Limb (tissue), 2 donors: ENCODE results near the gene MMRN2.

Source experiments
- DNase-seq, 2 donors: peaks; one replicate each; pipeline ENCODE4 v3.0.0-alpha.2; 2016; ENCODE audit errors: extremely low spot score in 2 of 2

MMRN2 gene

DNA sequence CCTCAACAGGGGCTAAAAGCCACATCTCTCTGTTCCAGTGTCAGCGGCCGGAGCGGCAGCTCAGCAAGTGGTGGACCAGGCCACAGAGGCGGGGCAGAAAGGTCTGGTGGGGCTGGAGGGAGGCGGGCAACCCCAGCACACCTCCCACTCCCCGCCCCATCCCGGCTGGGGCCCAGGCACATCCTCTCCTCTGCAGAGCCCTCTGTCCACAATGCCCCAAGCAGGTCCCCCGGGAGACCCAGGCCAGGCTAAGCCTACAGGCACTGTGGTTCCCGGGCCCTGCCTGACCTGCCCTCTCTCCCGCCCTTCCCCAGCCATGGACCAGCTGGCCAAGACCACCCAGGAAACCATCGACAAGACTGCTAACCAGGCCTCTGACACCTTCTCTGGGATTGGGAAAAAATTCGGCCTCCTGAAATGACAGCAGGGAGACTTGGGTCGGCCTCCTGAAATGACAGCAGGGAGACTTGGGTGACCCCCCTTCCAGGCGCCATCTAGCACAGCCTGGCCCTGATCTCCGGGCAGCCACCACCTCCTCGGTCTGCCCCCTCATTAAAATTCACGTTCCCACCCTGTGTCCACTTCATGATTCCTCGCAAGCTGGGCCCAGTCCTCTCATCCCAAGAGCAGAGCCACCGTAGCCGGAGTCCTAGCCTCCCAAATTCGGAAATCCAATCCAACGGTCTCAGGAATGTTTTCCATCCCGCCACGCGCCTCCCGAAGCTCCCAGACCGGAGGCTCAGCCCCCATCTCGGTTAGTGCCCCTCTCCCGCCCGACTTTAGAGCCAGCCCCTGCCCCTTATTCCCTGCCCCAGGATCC is 13.0 kb upstream of the MMRN2 start:
- DNase-seq: peak in 1 of 2 donors; percentile 63

DNA sequence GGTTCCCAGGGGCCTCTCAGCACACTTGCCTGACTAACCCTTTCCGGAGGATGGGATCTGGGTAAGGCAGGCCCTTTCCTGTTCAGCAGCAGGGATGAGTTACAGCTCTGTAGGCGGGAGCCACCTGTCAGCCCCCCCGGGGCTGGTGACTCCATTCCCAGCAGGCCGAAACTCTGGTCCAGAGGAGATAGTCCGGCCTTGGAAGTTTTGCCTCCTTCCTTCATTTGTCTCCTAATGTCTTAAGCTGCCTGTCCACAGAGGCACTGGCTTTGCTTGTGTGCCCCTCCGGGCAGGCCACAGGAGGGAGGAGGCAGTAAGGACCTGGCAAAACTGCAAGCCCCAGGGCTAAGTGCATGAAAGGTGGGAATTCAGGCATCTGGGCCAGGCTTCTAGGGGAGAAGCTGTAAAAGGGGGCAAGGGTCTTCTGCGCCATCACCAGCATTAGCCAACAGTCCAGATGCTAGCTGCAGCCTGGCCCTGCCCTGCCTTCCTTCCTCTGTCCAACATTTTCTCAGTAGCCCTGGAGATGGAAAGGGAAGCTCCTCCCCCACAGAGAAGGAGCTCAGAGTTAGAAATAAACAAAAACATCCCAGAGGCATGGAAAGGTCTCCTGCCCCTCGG is 12.1 kb upstream of the MMRN2 start:
- DNase-seq: no peak

DNA sequence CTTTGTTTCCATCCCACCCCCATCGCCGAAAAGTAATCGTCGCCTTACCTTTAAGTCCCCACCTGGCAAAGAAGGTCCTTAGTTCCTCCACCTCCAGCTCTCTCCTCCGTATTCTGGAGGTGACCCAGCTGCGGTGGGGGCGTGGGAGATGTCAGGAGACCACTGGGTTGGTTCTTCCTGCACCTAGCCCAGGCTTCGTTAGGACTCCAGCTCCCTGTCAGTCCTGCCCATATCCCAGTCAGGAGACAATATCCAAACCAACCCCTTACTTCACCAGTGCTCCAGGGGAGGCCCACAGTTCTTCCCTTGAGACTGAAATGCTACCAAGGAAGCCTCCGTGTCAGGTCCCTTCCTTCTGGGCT is 11.6 kb upstream of the MMRN2 start:
- DNase-seq: no peak

DNA sequence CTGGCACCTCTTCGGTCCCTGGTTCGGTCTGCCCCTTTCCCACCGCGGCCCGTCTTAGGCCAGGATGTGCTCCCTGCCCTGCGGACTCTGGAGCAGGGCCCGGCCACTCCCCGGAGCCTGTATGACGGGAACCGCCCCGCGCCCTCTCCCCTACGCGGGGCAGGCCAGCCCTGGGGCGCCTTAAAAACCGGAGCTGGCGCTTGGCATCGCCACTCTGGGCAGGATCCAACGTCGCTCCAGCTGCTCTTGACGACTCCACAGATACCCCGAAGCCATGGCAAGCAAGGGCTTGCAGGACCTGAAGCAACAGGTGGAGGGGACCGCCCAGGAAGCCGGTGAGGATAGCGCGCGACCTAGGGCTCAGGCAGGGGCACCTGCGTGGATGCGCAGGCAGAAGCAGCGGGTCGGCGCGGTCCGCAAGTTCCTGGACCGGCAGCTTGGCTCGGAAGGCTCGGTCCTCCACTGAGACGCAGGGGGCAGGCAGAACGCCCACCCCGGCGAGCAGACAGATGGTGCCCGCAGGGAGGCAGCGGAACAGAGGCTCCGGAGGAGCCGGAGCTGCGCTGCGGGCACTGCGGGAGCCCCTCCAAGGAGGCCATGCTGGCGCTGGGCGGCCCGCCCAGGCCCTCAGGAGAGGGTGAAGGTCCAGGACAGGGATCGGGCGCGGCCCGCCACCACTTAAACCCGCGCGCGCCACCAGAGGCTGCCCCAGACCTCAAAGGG is 11.0 kb upstream of the MMRN2 start, which contains the start of gene ADIRF:
Gene ADIRF, plus strand, starts transcription at position 212 of the 723 bp plus-strand sequence. Its CDS starts 63 bp downstream, at position 275.
- DNase-seq: peak in 1 of 2 donors; percentile 46

DNA sequence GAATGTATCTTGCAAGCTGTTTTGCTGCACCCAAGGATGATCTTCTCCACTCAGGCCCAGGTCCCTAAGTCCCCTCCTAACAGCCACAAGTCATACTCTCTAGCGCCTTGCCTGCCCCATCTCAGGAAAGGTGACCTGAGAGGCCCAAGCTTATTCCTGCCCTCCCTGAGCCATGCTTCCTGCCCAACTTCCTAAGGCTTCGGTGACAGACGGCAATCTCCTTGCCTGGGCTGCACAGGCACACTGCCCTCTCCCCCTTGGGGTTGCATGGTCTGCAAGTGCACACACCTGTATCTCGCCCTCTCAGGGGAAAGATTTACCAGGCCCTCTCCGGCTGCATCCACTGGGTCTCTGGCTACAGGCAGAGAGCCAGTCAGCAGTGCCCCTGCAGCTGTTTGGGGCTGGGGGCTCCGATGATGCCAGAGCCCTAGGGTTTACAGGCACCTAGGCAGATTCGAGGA is 10.1 kb upstream of the MMRN2 start:
- DNase-seq: no peak

DNA sequence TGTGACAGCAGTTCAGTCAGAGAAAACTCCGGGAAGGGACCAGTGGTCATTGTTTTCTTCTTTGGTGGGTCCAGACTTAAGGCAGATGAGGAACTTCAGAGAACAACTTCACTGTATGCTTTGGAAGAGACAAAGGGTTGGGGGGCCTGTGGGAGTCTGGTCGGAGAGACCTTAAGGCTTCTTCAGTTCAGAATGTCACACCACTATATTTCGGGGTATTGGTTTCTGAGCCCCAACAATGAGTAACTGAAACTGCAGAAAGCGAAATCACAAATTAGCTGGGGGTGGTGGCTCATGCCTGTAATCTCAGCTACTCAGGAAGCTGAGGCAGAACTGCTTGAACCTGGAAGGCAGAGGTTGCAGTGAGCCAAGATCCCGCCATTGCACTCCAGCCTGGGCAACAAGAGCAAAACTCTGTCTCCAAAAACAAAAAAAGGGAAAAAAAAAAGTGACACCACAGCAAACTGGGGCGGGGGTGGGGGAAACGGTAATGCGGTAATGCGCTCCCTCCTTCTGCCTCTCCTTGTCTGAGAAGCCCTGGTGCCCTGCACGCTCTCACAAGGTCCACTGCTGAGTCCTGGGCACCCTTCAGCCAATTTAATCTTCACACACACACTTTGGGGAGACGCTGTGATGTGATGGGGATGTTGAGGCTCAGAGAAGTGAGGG is 8.7 kb upstream of the MMRN2 start:
- DNase-seq: no peak

DNA sequence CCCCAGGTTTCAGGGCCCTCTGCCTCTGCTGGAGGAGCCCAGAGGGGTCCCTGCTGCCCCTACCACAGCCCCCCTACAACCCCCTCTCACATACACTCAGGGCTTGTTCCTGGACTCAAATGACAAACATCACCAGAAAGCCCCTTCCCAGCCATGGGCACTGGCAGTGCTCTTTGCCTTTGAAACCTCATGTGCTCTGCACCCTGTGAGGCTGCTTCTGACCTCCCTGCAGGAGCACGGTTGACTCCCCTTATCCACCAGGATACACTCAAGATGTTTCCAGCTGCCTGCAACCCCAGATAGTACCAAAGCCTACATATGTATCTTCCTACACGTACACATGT is 7.4 kb upstream of the MMRN2 start:
- DNase-seq: no peak

DNA sequence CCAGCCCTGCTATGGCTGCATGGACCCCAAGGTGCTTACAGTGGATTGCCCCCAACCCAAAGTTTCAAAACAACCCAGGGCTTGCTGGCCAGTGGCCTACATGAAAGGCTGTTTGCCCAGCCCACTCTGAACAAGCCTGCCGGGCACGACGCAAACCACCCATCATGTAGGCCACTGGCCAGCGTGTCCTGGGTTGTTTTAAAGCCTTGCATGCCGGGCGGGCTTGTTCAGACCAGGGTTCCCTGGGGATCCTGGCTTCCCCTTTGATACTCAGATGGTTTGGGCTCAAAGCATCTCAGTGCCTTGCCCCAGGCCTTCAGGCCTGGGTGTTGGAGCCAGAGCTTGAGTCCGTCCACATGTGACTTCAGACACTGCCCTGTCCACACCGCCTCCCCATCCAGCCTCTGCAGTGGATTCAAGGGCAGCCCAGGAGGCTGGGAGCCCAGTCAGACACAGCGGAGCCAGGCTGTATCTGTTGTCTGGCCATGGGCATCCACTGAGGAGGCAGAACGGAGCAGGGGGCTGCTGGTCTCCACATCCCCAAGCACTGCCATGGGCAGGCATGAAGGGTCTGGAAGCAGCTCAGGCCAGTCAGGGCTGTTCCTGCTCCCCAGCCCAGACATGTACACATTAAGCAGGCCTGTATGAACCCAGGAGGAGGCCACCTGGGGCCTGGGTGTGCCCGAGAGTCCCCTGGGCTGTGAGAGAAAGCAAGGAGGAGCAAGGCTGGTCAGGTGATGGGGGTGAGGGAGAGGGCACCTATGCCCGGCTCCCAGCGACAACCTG is 6.8 kb upstream of the MMRN2 start:
- no peak for DNase-seq

DNA sequence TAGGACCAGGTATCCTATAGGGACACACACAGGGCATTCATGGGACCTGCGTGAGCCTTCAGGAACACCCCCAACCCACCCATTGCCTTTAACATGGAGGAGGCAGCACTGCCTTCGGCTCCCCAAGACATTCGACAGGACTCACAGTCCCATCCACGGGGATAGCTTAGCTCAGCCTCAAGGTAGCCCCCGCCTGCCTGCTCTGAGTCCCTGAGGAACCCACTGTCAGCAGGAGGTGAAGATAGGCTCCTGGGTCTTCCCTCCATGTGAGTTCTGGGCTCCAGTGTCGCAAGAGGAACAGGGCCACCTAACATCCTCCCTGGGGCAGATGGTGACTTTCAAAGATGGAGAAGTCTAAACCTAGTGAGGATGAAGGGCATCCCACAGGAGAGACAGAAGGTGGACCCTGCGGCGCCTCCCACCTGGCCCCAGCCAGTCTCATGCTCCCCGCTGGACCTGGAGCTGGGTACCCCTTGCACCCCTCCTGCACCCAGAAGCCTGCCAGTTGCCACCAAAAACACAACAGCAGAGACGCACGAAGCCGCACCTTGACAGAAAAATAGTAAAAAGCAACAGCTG is 6.0 kb upstream of the MMRN2 start:
- no peak for DNase-seq

DNA sequence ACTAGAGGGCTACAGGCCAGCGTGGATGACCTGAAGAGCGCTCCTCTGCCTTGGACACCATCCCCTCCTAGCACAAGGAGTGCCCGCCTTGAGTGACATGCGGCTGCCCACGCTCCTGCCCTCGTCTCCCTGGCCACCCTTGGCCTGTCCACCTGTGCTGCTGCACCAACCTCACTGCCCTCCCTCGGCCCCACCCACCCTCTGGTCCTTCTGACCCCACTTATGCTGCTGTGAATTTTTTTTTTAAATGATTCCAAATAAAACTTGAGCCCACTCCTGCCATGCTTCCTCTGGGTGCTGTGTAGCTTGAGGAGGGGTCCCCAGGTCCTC is 5.5 kb upstream of the MMRN2 start:
- DNase-seq: no peak

DNA sequence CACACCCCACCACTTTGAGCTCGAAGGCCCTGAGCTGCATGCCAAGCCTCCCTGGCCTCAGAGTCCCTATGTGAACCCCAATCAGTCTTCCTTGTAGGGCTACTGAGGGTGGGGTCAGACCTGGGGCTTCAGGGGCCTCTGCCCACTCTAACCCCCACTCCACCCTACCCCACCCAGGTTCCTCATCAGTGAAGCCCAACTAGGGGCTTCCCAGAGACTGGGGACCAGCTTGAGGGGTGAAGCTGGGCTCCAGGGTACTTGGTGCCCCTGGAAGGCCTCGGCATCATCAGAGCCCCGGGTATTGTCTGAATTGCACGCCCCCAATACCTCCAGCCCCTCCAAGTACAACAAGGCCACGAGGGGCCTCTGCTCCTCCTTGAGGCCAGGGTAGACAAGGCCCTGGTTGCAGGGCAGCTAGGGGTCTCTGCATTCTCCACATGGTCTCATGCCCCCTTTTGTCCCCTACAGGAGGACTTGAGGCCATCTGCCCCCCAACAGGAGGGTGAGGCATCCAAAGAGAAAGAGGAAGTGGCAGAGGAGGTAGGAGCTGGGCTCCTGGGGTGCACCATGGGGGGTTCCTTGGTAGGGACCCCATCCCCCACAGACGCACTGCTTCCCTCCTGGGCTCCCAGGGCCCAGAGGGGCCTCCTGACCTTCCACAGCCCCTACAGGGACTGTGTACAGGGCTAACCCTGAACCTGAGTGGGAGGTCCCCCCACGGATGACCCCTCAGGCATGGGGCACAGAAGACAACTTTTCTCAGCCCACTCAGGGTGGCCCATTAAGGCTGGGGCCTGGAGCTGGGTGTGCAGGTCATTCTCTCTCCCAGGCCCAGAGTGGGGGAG is 4.9 kb upstream of the MMRN2 start:
- DNase-seq: no peak

DNA sequence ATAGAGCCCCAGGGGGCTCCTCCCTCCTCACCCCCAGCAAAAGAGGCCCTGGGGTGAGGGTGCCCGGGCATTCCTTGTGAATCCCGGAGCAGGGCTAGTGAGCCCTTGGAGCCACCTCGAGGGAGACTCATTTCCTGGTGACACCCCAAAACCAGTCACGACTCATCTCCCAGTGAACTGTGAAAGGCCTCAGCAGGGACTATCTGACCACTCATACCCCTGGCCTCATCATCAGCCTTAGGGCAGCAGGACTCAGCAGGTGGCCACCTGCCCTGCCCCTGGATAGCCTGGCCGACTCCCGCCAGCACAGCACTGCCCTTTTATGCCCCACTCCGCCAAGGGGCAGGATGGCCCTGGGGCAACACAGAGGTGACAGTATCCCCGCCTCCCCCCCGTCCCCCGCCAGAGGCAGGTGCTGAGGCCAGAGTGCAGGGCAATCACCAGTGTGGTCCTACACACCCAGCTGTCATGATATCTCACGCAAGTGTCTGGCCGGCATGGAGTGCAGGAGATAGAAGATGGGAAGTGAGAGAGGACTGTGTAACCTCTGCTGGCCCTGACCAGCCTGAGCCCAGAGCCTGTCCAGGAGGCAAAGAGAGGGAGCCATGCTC is 4.2 kb upstream of the MMRN2 start:
- no peak for DNase-seq

DNA sequence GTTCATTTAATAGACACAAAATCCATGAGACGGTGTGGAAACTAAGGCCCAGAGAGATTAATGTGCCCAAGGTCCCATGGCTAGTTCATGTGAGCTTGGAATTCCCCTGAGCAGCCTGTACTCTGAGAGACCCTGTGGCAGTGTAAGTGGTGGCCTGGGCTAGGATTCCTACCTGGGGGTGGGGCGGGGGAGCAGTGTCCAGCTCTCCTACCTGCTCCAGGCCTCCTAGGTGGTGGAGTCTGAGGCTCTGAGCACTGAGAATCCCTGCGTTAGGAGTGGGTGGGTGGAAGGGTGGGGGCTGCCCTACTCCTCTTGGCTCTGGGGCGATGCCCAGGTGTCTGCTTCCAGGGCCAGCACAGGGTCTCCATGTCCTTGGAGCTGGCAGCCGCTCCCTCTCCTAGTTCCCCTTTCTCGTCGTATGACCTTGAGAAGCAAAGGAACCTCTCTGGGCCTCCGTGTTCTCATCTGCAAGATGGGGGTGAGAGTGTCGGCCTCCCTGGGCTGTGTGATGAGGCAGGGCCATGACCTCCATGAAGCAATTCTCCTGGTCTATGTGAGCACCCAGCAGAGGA is 3.5 kb upstream of the MMRN2 start:
- no peak for DNase-seq

DNA sequence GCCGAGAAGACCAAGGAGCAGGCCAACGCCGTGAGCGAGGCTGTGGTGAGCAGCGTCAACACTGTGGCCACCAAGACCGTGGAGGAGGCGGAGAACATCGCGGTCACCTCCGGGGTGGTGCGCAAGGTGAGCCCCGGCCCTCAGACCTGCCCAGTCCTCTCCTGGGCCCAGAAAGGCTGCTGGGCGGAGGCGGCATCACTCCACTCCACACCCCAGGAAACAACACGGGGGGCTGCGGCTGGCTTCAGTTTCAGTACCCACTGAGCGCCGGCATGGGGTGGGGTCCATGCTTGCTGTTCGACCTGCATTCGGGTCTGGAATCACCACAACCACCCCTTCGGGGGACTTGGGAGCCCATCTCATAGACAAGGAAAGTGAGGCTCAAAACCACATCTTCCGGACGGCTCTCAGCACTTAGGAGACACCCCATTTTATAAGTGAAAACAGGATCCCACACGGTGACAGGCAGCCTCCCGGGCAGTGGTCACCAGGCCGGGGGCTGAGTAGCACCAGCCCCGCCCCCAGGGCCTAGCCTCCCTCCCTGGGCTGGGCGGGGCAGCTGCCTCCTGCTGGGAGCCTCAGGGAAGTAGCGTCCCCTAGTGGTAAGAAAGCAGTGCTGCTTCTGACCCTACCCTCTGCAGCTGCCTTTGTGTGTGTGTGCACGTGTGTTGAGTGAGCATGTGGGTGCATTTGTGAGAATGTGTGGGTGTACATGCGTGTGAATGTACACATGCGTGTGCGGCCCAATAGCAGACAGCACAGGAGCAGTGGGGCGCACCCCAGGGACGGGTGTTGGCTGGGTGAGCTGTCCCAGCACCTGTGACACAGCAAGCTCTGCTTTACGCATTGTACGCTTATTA is 2.8 kb upstream of the MMRN2 start:
- DNase-seq: peak; percentile 56 to 58

DNA sequence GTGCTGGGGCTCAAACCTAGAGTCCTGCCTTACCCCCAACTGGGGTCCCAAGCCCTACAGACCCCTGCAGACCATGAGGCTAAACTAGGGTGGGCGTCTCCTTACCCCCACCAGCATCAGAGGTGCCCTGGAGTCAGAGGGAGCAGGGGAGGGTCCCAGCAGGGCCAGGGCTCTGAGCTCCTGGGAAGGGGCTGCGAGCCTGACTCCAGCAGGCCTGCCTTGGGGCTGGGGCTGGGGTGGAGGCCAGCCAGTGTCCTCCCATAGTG is 2.3 kb upstream of the MMRN2 start:
- DNase-seq: no peak

DNA sequence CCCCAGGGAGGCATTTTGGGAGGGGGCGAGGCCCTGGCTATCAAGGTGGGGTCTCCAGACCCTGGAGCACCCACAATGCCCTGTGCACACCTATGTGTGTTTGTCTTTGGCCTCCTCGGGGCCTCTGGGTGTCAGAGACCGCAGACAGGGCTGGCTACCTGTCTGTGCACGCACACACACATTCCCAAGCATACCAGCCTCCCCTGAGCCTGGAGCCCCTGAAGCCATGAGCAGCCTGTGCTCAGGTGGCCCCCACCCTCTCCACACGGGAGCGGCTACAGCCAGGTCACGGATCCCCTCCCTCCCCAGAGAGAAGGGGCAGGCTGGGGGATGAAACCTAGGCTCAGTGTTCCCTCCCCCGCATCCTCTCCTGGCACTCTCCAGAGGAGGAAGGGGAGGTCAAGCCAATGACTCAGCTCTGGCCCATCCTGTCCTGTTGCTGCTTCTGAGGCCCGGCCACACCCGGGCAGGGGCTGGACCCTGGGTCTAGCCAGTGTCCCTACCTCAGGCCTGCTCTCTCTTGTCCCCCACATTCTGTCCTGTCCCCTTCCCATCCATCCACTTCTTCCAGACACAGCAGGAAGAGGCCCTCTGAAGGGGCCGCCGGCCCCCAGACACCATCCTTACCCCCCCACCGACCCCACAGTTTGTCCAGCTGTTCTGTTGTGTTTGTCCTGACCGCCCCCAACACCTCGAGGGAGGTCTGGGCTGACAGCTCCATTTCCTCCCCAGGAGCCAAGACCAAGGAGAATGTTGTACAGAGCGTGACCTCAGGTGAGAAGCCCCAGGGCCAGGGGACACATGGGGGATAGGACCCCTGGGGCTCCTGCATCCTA is 1.7 kb upstream of the MMRN2 start:
- peak in 1 of 2 donors; percentile 40 for DNase-seq

DNA sequence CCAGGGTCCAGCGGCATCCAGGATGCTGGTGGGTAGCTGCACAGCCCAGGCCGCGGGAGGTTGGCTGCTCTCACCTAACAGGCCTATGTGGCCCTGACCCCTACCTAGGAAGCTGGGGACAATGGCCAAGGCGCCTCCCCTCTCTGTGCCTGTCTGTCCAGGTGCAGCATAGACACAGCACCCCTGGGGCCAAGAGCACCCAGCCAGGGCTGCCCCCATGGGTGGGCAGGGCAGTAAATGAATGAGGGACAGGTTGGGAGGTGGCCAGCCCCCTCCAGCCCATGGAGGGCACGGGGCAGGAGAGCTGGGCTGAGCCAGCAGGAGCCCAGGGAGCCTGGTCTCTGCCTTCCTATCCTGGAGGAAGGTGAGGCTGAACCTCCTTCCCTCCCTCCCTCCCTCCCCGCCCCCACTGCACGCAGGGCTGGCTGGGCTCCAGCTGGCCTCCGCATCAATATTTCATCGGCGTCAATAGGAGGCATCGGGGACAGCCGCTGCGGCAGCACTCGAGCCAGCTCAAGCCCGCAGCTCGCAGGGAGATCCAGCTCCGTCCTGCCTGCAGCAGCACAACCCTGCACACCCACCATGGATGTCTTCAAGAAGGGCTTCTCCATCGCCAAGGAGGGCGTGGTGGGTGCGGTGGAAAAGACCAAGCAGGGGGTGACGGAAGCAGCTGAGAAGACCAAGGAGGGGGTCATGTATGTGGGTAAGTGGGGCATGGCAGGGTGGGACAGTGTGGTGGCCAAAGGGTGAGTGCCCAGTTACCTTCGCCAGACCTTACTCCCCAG is 893 bp upstream of the MMRN2 start, which contains the start of gene SNCG:
Gene SNCG, plus strand, starts transcription at position 484 of the 785 bp plus-strand sequence. Its CDS starts 99 bp downstream, at position 583.
- DNase-seq: peak in 1 of 2 donors; percentile 81
